GM19328 (cell line): ENCODE results near the gene CAV3.

Source experiments
- ATAC-seq: cut with Tn5 transposase; IDR thresholded peaks from one replicate; pipeline ENCODE4 v1.9.1; 2021; ENCODE audit warnings: mild to moderate bottlenecking, moderate library complexity; ENCODE audit not compliant: unreplicated experiment

CAV3 gene

DNA sequence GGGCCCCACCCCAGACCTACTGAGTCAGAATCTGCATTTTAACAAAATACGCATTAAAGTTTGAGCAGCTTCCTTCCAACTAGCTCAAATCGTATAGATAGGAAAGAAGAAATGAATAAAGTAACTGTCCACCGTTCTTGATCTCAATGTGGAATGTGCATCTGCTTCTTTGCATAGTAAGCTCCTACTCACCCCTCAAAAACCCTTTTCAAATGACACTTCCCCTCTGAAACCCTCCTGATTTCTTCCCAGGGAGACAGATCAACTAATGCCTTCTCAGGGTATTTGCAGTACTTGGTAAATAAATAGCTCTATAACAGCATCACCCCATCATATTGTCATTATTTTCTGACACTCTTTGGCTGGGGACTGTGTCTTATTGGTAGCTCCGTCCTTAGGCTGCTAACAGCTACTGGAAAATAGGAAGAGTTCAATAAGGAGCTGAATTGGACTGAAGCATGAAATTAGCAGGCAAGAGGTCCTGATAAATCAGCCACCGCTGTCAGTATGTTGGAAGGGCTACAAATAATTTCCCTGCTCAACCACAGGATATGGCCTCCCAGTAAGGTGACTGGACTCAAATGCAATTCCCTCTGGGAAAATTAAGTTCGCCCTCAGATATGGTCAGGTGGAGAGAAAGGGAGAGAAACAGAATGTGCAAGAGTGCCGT is 25.6 kb downstream of the CAV3 start:
- no peak for ATAC-seq

DNA sequence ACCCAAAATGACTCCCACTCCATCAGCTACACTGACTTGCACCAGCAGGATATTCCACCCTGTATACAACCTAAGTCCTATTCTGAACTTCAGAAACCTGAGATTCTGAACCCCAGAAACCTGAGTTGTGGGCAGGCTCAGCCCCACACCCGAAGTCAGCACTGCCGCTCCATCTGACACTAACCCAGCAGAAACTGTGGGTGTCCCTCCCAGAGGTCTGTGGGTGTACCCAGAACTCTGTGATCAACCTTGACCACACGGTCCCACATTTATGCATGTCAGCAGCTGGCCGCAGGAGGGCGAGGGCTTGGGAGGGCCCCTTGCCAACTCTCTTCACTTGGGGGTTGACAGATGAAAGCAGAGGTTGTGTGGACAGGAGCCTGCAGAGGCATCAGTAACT is 26.5 kb downstream of the CAV3 start:
- ATAC-seq, result no peak

DNA sequence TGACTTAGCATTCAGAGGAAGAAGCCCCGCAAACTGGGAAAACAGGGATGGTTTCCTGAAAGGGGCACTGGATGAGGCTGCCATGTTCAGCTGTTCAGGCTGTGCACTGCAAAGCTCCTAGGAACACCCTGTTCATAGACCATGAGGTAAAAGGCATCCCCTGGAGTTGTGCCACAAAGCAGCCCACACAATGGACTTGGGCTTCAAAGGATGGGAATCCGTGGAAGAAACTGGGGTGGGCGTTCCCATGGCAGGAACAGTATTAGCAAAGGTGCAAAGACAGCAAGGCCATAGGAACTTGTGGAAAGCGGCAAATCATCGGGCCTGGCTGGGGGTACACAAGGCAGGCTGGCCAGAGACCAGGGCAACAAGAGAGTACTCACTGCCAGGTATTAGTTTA is 26.9 kb downstream of the CAV3 start:
- no peak for ATAC-seq

DNA sequence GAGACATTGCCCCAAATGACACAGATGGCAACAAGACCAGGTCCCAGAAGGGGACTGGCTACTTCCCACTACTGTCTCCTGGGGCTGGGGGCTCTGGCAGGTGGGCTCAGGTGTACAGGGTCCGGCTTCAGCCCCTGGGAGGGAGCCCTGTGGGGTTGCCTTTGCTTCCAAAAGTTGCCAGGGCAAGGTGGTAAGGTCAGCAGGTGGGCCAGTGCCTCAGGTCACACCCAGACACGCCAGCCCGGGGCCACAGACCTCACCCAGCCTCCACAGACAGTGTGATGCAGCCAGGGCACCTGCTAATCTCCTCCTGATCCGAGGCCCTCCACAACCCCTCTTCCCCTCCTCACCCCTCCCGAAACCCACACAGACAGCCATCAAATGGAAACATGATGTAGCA is 28.3 kb downstream of the CAV3 start:
- no peak for ATAC-seq

DNA sequence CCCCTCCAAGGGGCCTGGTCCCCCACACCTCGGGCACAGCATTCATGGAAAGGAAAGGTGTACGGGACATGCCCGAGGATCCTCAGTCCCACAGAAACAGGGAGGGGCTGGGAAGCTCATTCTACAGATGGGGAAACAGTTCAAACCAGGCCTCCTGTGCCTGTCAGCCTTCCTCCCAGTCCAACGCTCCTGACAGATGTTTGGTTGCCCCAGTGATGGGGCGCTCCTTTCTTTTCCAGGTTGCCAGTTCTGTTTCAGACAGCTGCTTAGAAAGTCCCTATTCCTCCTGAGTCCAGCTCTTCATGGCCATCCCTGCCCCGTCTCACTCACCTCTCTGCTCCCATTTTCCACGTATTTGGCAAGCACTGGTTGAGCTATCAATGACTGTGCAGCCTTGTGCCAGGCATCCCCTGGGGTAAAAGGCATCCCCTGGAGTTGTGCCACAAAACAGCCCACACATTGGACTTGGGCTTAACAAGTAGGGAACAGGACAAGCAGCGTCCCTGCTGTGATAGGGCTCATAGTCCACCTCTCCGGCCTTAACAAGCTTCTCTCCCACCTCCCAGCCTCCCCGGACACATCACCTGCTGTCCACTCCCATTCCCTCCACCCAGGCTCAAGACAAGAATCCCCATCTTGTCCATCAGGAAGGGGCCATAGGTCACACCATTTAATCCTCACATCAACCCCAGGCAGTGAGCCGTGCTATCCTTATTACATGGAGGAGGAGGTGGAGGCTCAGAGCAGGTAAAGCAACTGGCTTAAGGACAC is 29.2 kb downstream of the CAV3 start:
- no peak for ATAC-seq

DNA sequence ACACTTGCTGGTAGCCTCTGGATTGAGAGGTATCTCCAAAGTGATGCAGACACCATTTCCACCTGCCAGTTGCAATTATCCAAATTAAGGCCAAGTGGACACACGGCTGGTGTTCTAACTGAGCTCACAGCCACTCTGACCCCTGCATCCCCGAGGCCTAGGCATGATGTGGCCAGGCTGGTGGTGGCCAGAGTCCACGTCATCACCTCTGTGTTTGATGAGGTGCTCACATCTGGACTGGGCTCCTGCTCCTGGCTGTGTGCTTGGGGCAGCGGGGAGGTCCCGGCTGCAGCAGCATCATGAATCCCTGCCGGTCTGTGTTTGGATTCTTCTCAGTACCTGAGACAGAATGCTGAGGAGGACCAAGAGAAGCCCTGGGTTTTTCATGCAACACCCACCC is 30.9 kb downstream of the CAV3 start:
- no peak for ATAC-seq

DNA sequence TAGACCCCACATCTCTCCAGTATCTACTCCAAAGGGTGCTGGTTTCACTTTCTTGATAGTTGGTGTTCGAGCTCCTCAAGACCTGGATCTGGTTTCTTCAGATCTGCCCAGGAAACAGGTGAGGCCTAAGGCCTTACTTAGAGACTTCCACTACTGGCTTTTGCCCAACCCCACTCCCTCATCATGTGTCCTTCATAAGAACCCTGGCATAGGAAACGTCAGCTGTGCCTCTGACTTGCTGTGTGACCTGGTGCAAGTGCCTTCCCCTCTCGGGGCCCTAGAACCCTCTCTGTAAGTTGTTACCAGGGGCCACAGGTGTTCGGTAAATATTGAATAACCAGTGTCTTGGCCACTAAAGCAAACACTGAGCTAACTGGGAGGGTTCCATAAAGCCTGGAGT is 31.9 kb downstream of the CAV3 start:
- ATAC-seq, result no peak

DNA sequence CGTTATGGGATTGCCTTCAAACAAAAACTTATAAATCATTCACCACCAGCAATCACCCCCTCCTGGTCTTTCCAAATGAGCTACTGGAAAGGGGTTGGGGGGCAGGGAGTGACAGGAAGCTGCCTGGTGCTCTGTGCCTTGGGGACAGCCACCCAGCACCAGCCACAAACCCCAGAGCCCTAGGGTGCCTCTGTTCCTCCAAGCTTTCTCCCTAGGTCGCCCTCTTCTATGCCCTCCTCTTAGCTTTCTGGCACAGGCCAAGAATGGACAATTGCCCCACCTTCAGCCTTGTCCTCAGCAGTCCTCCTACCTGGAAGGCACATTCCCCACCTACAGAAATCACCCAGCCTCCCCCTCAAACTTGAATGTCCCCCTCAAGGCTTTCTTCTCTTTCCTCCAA is 32.5 kb downstream of the CAV3 start:
- ATAC-seq, result no peak

DNA sequence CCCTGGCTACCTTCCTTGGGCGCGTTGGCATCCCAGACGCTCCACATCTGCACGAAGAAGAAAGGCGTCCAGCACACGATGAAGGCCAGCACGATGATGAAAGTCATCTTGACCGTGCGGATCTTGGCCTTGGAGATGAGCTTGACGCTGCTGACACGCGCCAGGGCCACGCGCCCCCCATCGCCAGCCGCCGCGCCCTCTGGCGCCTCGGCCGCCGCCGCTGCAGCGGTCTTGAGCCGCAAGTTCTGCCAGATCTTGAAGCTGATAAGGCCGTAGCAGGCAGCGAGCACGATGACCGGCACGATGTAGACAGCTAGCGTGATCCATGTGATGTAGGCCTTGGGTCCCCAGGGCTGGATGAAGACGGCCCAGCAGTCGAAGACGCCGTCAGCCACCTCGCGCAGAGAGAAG is 33.7 kb downstream of the CAV3 start:
- no peak for ATAC-seq

DNA sequence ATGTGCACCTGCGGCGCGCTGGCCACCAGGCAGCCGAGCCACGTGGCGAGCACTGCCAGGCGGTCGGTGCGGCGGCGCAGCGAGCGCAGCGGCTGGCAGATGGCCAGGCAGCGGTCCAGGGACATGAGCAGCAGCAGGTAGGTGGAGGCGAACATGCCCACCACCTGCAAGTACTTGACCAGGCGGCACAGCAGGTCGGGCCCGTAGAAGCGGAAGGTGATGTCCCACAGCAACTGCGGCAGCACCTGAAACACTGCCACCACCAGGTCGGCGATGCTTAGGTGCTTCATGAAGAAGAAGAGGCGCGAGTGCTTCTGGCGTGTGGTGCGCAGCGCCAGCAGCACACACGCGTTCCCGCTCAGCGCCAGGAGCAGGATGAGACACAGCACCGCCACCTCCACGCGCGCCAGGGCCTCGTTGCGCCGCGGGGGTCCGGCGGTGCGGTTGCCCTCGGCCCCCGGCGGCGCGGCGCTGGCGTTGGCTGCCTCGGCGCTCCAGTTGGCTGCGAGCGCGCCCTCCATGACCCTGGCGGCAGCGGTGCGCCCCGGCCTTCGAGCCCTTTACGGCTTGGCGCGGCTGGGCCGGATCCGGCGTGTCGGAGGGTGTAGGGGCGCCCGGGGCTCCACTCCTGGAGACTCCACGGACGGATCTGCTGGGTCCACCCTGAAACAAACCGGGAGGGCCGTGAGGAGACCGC is 34.2 kb downstream of the CAV3 start:
- peak; percentile 50 for ATAC-seq

DNA sequence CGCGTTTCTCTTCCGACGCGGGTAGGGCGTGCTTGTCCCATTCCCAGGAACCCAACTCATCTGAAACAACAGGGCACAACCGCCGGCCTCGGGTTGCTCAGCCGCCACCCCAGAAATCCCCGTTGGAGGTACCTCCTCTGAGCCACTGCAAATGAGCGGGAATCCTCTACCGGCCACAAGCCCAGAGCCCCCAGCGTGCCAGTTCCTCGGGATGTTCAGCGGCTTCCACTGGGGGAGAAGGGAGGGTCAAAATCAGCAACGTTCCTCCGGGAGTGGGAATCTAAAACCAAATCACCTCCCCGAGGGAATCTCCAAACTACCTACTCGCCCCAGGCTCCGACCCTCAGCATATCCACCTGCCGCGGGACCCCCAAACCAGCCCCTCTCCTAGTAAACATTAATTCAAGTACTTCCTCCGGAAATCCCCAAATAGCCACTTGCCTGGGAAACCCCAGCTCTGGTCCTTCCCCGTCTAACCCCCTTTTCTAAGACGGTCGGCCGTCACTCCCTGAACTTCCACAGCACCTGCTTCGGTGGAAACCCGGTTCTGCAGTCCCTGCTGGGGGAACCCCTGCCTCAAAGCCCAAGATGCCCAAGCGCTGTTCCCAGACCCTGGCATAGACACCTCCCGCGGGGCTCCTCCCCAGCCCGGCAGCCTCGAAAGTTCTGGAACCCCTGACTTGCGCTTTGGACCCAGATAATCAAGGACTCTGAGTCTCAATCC is 34.9 kb downstream of the CAV3 start:
- ATAC-seq, result peak; percentile 5

DNA sequence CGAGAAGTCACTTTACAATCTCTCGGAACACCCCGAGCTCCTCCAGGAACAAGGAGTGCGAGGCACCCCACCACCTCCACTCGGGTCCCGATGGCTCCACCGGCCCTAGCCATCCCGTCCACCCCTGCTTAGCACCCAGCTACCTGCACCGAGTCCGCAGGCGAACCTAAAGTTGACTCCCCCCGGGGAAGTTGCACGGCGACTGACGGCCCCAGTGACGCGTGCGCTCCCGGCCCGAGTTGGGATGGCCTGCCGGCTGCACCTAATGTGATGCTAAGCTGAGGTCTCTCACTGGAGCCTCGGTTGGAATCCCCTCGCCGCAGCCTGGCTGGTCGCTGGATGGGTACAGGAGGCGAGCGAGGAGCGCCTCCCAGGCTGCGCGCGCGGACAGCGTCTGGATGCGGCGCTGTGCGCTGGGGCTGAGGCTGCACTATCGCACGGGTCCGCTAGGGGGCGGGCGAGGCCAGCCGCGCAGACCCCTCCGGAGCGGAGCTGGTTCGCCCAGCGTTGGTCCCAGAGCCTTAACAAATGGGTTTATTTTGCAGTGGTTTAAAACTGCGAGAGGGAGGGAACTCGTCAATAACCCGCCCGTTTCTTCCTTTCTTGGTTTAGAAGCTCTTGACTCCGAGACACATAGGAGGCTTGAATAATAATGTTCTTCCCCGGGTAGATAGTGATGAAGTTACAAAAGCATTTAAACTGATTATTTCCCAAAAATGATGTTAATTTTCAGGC is 35.7 kb downstream of the CAV3 start, which contains the start of gene OXTR:
OXTR (minus strand) TSS at position 526 of the 735 bp plus-strand sequence. CDS start 1,426 bp downstream, outside the sequence.
- peak; percentile 76 for ATAC-seq

DNA sequence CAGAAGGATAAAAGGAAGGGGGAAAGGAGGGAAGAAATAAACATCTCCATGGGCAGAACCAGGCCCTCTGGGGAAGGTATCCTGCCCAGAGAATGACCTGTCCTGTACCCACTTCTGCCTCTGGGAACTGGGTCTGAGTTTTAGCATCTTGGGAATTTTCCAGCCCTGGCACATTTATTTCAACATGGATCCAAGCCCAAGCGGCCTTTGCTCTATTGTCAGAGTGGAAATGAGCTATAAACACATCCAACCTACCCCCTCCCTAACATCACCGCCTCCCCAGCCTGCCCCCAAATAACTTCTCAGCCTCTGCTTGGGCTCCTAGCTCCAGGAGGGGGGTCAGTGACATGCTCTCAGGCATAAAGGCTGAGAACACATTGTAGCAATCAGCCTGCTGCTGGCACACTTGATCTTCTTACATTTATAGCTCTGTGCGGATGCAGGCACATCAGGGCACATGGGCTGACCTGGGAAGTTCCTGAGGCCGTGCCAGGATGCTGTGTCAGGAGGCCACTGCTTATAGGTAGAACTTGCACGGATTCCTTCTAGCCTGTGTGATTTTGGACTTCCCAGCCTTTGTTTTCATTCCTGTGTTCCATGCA is 40.4 kb downstream of the CAV3 start:
- no peak for ATAC-seq

DNA sequence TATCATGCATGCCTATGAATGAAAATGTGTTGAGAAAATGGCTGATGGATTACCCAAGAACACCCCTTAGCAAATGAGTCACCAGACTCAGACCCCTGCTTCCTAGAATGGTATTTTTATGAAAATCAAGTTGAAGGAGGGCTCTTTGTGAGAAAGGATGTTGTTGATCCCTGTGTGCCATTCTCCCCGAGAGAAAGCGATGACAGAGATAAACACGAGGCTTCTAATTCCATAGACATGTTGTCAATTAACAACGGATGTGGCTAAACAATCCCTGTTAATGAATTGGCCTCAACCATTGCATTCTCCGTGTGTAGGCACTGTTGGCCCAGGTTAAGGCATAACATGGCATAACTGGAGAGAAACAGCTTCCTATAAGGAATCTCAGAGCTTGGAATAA is 41.6 kb downstream of the CAV3 start:
- no peak for ATAC-seq

DNA sequence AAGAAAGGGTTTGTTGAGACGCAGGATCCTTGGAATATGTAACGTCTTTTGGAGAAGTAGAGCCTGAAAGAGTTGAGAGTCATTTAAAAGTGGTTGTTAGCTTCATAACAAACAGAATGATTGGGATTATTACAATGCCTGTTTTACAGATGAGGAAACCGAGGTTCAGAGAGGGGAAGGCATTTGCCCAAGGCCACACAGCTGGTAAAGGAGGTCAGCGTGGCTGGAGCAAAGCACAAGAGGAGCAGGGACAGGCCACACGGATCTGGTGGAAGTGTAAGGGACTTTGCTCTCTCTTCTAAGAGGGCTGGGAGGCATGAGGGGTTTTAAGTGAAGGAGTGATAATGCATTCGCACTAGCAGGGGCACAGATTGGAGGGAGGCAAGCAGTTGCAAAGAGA is 42.0 kb downstream of the CAV3 start:
- ATAC-seq, result no peak

DNA sequence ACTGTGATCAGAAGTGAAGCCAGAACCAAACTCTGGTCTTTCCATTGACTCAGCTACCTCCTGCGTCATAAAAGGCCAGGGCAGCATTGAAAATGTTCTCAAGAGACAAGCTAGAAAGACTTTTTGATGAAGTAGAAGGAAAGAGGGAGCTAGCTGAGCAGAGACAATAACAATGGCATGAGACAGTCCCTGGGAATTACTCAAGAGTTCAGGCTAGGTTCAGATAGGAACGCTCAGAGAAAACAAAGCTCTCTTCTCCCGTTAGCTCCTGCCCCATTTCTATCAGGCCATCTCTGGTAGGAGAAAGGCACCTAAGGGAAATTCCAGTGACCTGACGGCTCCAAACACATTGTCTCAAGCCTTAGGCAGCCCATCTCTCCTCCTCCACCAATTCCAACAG is 42.8 kb downstream of the CAV3 start:
- ATAC-seq, result no peak

DNA sequence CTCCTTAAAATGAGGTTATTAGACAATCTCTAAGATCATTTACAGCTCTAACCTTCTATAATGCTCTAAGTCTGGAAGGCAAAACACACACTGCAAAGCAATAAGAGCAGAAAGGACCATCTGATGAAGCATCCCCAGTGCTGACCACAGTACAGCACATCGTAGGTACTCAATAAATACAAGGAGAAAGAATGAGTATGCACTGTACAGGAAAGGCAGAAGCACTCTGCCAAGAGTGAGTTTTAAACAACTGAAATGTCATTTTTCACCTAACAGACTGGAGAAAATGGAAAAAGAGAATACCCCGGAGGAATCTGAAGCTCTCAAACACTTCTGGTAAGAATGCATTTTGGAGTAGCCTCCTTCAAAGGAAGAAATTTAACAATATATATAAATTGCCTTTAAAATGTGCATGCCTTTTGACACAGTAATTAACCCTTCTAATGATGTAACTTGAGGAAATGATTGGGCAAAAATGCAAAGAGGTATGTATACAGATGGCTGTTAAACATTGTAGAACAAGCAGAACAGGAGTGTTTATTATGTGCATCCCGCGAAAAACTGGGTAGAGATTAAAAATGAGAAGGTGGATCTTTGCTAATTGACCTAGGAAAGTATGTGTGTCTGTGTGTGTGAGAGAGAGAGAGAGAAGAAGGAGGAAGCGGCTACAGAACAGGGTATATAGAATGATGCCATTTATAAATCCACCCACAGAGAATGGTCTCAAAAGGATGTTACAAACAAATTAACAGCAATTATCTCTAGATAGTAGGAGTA is 43.8 kb downstream of the CAV3 start:
- no peak for ATAC-seq

DNA sequence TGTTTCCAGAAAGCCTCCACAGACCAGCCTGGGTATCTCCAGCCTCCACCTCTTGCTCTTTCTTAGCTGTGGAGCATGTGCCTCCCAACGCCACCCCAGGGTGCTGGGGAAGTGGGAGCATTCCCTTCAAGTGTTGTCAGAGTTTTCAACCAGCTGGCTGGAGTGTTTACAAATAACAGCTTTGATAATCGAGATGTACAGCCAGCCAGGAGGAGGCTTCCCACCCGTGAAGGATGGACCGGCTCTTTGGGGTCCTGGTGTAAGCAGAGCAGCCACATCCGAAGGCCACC is 44.3 kb downstream of the CAV3 start:
- ATAC-seq, result no peak

DNA sequence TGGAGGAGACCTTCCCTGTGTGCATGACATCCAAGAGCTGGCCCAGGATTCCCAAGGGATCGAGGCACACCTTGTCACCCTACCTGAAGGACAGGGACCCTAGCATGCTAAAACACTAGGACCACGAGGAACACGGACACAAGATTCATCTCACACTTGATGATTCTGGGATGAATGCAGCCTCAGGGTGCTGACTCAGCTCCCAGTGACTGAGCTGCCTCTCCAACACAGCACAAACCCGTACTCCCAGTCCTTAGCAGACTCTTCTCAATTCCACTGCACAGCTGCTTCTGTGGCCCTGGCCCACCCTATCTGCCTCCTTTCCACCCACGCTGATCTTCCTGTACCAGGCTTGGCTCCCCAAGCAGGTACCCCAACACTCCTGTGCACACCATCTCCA is 44.9 kb downstream of the CAV3 start:
- ATAC-seq, result no peak

DNA sequence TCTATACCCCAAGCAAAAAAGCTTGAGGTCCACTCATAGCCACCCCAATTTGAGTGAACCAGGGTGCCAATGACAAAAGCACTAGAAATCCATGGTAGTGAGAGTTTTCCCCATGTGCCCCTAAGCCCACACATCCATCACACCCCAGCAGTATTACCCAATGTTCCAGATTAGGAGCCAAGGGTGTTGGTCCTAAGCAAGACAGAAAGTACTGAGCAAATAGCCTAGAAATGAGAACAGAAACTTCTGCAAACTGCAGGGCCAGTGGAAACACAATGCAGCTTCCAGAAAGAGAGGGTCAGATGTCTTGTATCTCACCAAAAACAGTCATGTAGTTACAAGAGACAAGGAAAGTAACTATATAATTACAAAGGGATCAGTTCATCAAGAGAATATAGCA is 46.7 kb downstream of the CAV3 start:
- no peak for ATAC-seq
